Activated naive CD4-positive, alpha-beta T cell treated with anti-CD3 and anti-CD28 coated beads, Interleukin-2, amount 50 U/mL, for 16 hours (primary cell): Measurements from ENCODE around the gene KRTAP5-10.
"Not testable (repeated sequence)": the region's sequence is repeated elsewhere in the genome, so short reads cannot be mapped to it uniquely, and the experiment has no call there.

Source experiments
- DNase-seq: peaks from one replicate; pipeline ENCODE4 v3.0.0-alpha.2; 2020

The KRTAP5-10 gene

GRCh38 chr11:71613931-71614330, 48.6 kb downstream of the KRTAP5-10 start:
- not testable (repeated sequence) for DNase-seq

GRCh38 chr11:71614366-71614917, 49.1 kb downstream of the KRTAP5-10 start:
- DNase-seq: not testable (repeated sequence)

DNA sequence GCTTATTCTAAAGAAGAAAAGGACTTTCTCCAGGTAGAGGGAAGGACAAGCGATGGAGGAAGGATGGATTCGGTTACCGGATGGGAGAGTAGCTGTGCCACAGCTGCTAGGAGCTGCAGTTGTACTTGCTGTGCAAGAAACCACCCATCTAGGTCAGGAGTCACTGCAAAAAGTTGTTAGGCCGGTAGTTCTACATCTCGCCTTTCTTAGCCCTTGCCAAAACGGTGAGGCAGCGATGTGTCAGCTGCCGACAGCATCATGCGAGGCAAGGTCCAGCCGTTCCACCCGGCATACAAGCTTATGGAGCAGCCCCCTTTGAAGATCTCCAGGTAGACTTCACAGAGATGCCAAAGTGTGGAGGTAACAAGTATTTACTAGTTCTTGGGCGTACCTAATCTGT, 49.6 kb downstream of the KRTAP5-10 start:
- not testable (repeated sequence) for DNase-seq
